Progenitor cell of endocrine pancreas (in vitro differentiated cells): ENCODE results near the gene BEGAIN. TPM values are rescaled to one million over a fixed set of nuclear protein-coding genes. Genes with fewer than 3 reads are reported as not detected.

Experiments
- DNase-seq: peaks from one replicate; pipeline ENCODE4 v3.0.0; 2021; ENCODE audit warnings: low spot score; ENCODE audit not compliant: unreplicated experiment
- H3K27ac Mint-ChIP-seq: 2 replicates; pipeline ENCODE4 v1.8.0; 2021; ENCODE audit warnings: mild to moderate bottlenecking, moderate library complexity, mixed read lengths
- H3K27me3 Mint-ChIP-seq: 2 replicates; pipeline ENCODE4 v1.8.0; 2021; ENCODE audit warnings: mixed read lengths
- H3K36me3 Mint-ChIP-seq: 2 replicates; pipeline ENCODE4 v1.8.0; 2022; ENCODE audit warnings: mixed read lengths; ENCODE audit not compliant: insufficient read depth
- H3K4me1 Mint-ChIP-seq: 2 replicates; pipeline ENCODE4 v1.8.0; 2021; ENCODE audit warnings: low read depth, mixed read lengths
- H3K4me3 Mint-ChIP-seq: 2 replicates; pipeline ENCODE4 v1.8.0; 2021; ENCODE audit warnings: low read depth, mild to moderate bottlenecking, moderate library complexity, mixed read lengths
- H3K9me3 Mint-ChIP-seq: 2 replicates; pipeline ENCODE4 v1.8.0; 2021; ENCODE audit warnings: low read depth, mixed read lengths
- total RNA-seq: library from RNA; stranded (reverse); gene quantifications from 2 replicates; pipeline ENCODE4 v1.2.1, GENCODE V29; 2021
- TF ChIP-seq, protein P1 (sequence below): fragments of 200-600 bp; sonication (generic); IDR thresholded peaks from one replicate; pipeline ENCODE4 v1.5.0; 2021; ENCODE audit warnings: antibody characterized with exemption, mild to moderate bottlenecking; ENCODE audit not compliant: unreplicated experiment

BEGAIN gene
- total RNA-seq, 1 donor from 2014 or later: 0.65 TPM

DNA sequence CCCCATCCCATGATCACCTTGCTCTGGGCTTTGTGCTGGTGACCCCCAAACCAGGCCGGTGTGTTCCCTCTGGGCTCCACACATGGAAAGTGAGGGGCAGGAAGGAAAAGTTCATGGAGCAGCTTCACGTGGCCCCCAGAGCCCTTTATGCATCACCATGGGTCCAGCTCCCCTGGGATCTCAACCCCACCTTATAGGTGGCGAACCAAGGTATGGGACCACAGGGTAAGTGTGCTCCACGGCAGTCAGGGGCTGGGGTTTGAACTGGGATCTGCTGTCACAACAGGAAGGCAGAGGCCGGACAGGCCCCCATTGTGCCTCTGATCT, 7.4 kb upstream of the BEGAIN start:
- H3K4me3 Mint-ChIP-seq: no peak overlapping the region
- H3K9me3 Mint-ChIP-seq: no peaks in the 10 kb centered on the region
- no peak overlapping the region for H3K27ac Mint-ChIP-seq
- peaks cover 68% of the 10 kb centered on the region for H3K27me3 Mint-ChIP-seq
- TF ChIP-seq, protein P1, sequence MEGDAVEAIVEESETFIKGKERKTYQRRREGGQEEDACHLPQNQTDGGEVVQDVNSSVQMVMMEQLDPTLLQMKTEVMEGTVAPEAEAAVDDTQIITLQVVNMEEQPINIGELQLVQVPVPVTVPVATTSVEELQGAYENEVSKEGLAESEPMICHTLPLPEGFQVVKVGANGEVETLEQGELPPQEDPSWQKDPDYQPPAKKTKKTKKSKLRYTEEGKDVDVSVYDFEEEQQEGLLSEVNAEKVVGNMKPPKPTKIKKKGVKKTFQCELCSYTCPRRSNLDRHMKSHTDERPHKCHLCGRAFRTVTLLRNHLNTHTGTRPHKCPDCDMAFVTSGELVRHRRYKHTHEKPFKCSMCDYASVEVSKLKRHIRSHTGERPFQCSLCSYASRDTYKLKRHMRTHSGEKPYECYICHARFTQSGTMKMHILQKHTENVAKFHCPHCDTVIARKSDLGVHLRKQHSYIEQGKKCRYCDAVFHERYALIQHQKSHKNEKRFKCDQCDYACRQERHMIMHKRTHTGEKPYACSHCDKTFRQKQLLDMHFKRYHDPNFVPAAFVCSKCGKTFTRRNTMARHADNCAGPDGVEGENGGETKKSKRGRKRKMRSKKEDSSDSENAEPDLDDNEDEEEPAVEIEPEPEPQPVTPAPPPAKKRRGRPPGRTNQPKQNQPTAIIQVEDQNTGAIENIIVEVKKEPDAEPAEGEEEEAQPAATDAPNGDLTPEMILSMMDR: no peak
- H3K36me3 Mint-ChIP-seq: no peaks in the 10 kb centered on the region
- DNase-seq: no peak
- H3K4me1 Mint-ChIP-seq: no peaks in the 10 kb centered on the region

DNA sequence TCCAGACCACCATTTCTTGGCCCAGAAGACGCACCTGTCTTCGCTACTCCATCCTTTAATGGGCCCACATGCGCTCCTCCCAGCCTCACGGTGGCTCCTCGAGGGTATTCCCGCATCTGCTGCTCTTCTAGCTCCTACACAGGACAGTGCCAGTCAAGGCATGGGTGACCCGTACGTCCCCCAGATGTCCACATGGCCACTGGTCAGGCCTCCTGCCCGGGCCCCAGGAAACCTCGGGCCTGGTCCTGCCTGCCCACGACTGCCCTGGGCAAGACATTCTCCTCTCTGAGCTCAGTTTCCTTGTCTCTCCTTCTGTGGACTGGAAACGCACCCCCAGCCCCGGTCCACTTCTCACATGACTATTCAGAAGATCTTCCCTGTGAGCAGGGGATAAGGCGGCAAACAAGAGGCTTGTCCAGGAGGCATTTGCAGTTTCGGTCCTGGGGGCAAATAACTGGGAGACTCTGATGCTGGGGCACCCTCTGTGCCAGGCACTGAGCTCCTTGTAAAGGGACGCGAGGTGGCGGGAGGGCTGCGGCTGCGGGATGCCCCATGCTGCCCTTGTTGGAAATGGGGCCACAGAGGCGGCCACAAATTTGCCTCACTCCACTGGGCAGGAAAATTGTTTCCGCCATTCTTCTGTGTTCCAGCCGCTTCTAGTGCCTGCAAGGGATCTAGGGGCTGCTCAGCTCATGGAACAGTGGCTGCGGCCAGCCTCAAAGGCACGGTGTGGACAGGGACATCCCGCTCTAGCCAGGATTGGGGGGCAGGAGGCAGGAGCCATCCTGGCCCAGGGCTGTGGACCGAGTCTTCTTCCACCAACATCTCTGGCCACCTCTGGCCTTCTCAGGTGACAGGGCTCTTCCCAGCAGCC, 6.8 kb upstream of the BEGAIN start:
- TF ChIP-seq, protein P1: no peak
- Mint-ChIP-seq H3K36me3 (no peaks in the 10 kb centered on the region), H3K27me3 (peaks cover 65% of the 10 kb centered on the region), H3K9me3 (no peaks in the 10 kb centered on the region), H3K4me3 (no peak overlapping the region), H3K27ac (no peak overlapping the region), H3K4me1 (no peaks in the 10 kb centered on the region)
- DNase-seq: no peak

DNA sequence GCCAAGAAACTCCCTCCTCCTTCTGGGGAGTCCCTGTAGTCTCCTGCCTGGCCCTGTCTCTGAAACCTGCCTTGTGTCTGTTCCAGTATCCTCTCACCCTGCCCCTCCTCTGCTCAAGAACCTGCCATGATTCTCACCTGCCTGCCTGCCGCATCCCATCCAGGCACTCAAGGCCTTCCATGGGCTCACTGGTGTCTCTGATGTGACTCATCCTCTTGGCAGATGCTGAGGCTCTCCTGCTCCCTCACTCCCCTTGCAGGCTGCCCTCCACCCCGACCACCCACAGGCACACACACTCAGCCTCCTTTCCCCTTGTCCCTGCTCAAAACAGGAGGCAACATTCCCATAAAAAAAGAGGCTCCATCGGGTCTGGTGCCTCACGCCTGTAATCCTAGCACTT, 5.8 kb upstream of the BEGAIN start:
- H3K4me1 Mint-ChIP-seq: no peaks in the 10 kb centered on the region
- H3K9me3 Mint-ChIP-seq: no peaks in the 10 kb centered on the region
- peaks cover 65% of the 10 kb centered on the region for H3K27me3 Mint-ChIP-seq
- no peaks in the 10 kb centered on the region for H3K36me3 Mint-ChIP-seq
- H3K4me3 Mint-ChIP-seq: no peak overlapping the region
- DNase-seq: no peak
- TF ChIP-seq, protein P1: no peak
- no peak overlapping the region for H3K27ac Mint-ChIP-seq

- H3K27ac Mint-ChIP-seq: no peak overlapping the region
- no peak overlapping the region for H3K4me3 Mint-ChIP-seq
- H3K27me3 Mint-ChIP-seq: peaks cover 65% of the 10 kb centered on the region
- no peaks in the 10 kb centered on the region for H3K9me3 Mint-ChIP-seq
- H3K36me3 Mint-ChIP-seq: no peaks in the 10 kb centered on the region
- TF ChIP-seq, protein P1: no peak
- no peaks in the 10 kb centered on the region for H3K4me1 Mint-ChIP-seq
- no peak for DNase-seq
These were observed 5.3 kb upstream of the BEGAIN start for GRCh38 chr14:100592461-100592891.

DNA sequence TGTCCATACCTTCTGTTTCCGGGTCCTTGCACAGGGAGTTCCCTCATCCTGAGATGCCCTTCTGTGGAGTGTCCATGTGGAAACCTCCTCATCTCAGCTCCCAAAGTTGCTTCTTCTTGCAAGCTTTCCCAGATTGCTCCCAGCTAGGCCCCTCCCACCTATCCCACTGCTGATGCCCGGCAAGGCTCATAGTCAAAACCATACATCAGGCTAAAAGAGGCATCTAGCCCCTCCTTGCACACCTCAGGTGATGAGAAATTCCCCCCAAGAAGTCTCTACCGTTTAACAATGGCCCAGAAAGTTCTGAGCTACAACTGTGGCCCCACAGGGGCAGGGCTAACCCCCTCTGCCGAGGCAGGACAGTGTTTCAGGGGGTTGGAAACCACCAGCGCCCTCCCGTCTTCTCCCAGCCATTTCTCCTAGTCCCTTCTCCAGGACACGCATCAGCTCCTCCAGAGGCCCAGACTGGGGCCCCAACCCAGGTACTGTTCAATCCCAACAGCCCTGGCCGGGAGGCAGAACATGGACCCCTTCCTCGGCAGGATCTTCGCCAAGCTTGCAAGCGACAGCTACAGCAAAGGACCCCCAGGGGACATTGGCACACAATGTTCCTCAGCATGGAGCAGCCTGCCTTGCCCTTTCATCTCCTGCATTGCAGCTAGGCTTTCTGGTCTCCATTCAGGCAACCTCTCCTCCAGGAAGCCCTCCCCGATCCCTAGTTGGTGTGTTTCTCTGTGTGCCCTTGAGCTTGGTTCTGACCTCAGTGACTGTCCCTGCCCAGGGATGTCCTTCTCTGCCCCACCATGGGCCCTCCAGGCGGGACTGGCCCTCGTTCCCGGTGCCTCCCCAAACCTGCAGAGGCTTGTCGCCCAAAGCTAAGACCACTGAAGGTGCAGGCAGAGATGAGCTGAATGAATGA, 4.5 kb upstream of the BEGAIN start:
- H3K9me3 Mint-ChIP-seq: no peaks in the 10 kb centered on the region
- no peak overlapping the region for H3K27ac Mint-ChIP-seq
- no peak for DNase-seq
- H3K4me1 Mint-ChIP-seq: no peaks in the 10 kb centered on the region
- H3K36me3 Mint-ChIP-seq: no peaks in the 10 kb centered on the region
- H3K4me3 Mint-ChIP-seq: no peak overlapping the region
- peaks cover 61% of the 10 kb centered on the region for H3K27me3 Mint-ChIP-seq
- TF ChIP-seq, protein P1: no peak
